Tibial nerve (tissue), 4 donors: Measurements from ENCODE around the gene B4GALT3. TPM values are rescaled to one million over a fixed set of nuclear protein-coding genes. Genes with fewer than 3 reads are reported as not detected.

Source experiments
- DNase-seq, 2 donors: peaks; one replicate each; pipeline ENCODE4 v3.0.0-alpha.2; 2019; ENCODE audit warnings: low spot score in 2 of 2
- H3K27ac ChIP-seq, 4 donors: fragments of 200-600 bp; sonication (generic) in 3 of 4; one replicate each; pipeline ENCODE4 v1.5.1; 2017 to 2019; ENCODE audit warnings: mild to moderate bottlenecking in 1 of 4
- H3K27me3 ChIP-seq, 2 donors: fragments of 200-600 bp; sonication (generic) in 1 of 2; one replicate each; pipeline versions ENCODE4 v1.5.1 to v1.6.0; 2017 to 2019
- H3K36me3 ChIP-seq, 3 donors: fragments of 200-600 bp; sonication (generic); one replicate each; pipeline ENCODE4 v1.5.1; 2018 to 2019
- H3K4me1 ChIP-seq, 4 donors: fragments of 200-600 bp; sonication (generic) in 3 of 4; one replicate each; pipeline ENCODE4 v1.5.1; 2017 to 2019
- H3K4me3 ChIP-seq, 4 donors: fragments of 200-600 bp; sonication (generic) in 3 of 4; one replicate each; pipeline ENCODE4 v1.5.1; 2017 to 2019; ENCODE audit warnings: mild to moderate bottlenecking in 1 of 4, moderate library complexity in 1 of 4
- H3K9me3 ChIP-seq, 4 donors: fragments of 200-600 bp; sonication (generic) in 3 of 4; one replicate each; pipeline ENCODE4 v1.5.1; 2017 to 2019
- CTCF ChIP-seq, 5 experiments: fragments of 200-600 bp in 3 of 5; fragments of 450-650 bp in 2 of 5; sonication (generic) in 3 of 5; IDR thresholded peaks; one replicate each; pipeline ENCODE4 v1.5.1; 2016 to 2019; ENCODE audit warnings: antibody characterized with exemption in 5 of 5, mild to moderate bottlenecking in 3 of 5, moderate library complexity in 2 of 5
- EP300 ChIP-seq, 2 donors: sonication (generic); formaldehyde crosslinking; IDR thresholded peaks; one replicate each; pipeline ENCODE4 v1.6.1; 2017; ENCODE audit warnings: antibody characterized with exemption in 2 of 2, mild to moderate bottlenecking in 1 of 2
- POLR2A ChIP-seq, 2 donors: fragments of 450-650 bp; IDR thresholded peaks; one replicate each; pipeline ENCODE4 v1.6.1; 2017; ENCODE audit warnings: antibody characterized with exemption in 2 of 2, mild to moderate bottlenecking in 2 of 2, moderate library complexity in 2 of 2
- WGBS, 2 donors: methylation state at CpG; one replicate each; pipeline ENCODE4 v1.1.5; 2018; 5-methylcytosine and 5-hydroxymethylcytosine counted together
- total RNA-seq, 4 donors: library from RNA; depleted of rRNA; stranded (reverse); fragments of >200 nt; gene quantifications; one replicate each; pipeline ENCODE4 v1.1.0, GENCODE V29; 2016

B4GALT3 gene
- total RNA-seq, 4 donors from 2014 or later: 18.8 to 41.4 (median 24.3) TPM

DNA sequence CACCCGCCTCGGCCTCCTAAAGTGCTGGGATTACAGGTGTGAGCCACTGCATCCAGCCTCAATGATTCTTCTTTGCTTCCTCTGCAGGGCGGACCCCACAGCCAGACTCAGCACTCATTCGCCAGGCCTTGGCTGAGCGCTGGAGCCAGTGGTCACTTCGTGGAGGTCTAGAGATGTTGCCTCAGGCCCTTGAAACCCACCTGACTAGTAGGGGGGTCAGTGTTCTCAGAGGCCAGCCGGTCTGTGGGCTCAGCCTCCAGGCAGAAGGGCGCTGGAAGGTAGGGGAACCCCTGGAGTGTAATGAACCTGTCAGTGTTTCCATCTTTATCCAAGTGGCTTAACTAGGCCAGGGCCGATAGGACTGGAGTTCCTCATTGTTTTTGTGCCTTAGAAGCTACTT is 8.4 kb downstream of the B4GALT3 start:
- Histone ChIP-seq H3K4me1 (peaks cover 0 to 46% (median 20%) of the 10 kb centered on the region in 4 donors), H3K27me3 (no peaks in the 10 kb centered on the region), H3K9me3 (no peaks in the 10 kb centered on the region), H3K27ac (no peak overlapping the region), H3K36me3 (peaks cover 0 to 66% (median 19%) of the 10 kb centered on the region in 3 donors), H3K4me3 (no peak overlapping the region)
- 87 to 96% methylated on average over 9 of the region's 9 CpGs for WGBS, 2 donors
- DNase-seq: no peak
- no peak for TF ChIP-seq EP300 (IDR thresholded peaks at IDR 0.05)
- no peak for TF ChIP-seq POLR2A (IDR thresholded peaks at IDR 0.05)
- TF ChIP-seq CTCF (IDR thresholded peaks at IDR 0.05): no peak

GRCh38 chr1:161166669-161167548 is 10.4 kb downstream of the B4GALT3 start:
- peaks cover 0 to 66% (median 12%) of the 10 kb centered on the region in 3 donors for H3K36me3 ChIP-seq
- H3K27ac ChIP-seq: peak overlapping the region; percentile 62 to 96 (median 88)
- H3K4me3 ChIP-seq: peak overlapping the region; percentile 62 to 87 (median 71)

GRCh38 chr1:161165742-161166668 is 11.3 kb downstream of the B4GALT3 start, which contains the start of gene PPOX:
TSS of gene PPOX (plus strand) at chr1:161166426. CDS start at chr1:161166848, 422 bp downstream.
- peak within 1 kb of the TSS; percentile 62 to 96 (median 88) for H3K27ac ChIP-seq
- TF ChIP-seq CTCF (IDR thresholded peaks at IDR 0.05) (peak; percentile 38 to 61 (median 41)), EP300 (IDR thresholded peaks at IDR 0.05) (peak; percentile 78 to 94), POLR2A (IDR thresholded peaks at IDR 0.05) (peak in 1 of 2 donors; percentile 70)
- 1% methylated on average over 49 to 54 of the region's 54 CpGs for WGBS, 2 donors
- peak within 1 kb of the TSS; percentile 62 to 87 (median 71) for H3K4me3 ChIP-seq
- H3K27me3 ChIP-seq: no peaks in the 10 kb centered on the region
- peak; percentile 95 to 97 for DNase-seq
- H3K9me3 ChIP-seq: no peaks in the 10 kb centered on the region
- peaks cover 0 to 66% (median 3%) of the 10 kb centered on the region in 3 donors for H3K36me3 ChIP-seq
- peaks cover 0 to 45% (median 14%) of the 10 kb centered on the region in 4 donors for H3K4me1 ChIP-seq

More at GRCh38 chr1:161166669-161167548, 10.4 kb downstream of the B4GALT3 start:
- TF ChIP-seq POLR2A (IDR thresholded peaks at IDR 0.05): no peak
- TF ChIP-seq EP300 (IDR thresholded peaks at IDR 0.05): no peak
- no peak for TF ChIP-seq CTCF (IDR thresholded peaks at IDR 0.05)
- 7 to 10% methylated on average over 26 to 33 of the region's 33 CpGs for WGBS, 2 donors
- Histone ChIP-seq H3K9me3 (no peaks in the 10 kb centered on the region), H3K27me3 (no peaks in the 10 kb centered on the region), H3K4me1 (peaks cover 0 to 36% (median 13%) of the 10 kb centered on the region in 4 donors)
- DNase-seq: no peak

GRCh38 chr1:161164901-161165610 is 12.3 kb downstream of the B4GALT3 start:
- peaks cover 0 to 62% (median 0%) of the 10 kb centered on the region in 3 donors for H3K36me3 ChIP-seq
- TF ChIP-seq POLR2A (IDR thresholded peaks at IDR 0.05) (no peak), EP300 (IDR thresholded peaks at IDR 0.05) (no peak), CTCF (IDR thresholded peaks at IDR 0.05) (no peak)
- H3K27ac ChIP-seq: peak overlapping the region; percentile 49 to 96 (median 88)
- H3K4me3 ChIP-seq: peak overlapping the region in 3 of 4 donors; percentile 62 to 87 (median 75)
- peaks cover 0 to 55% (median 21%) of the 10 kb centered on the region in 4 donors for H3K4me1 ChIP-seq
- H3K9me3 ChIP-seq: no peaks in the 10 kb centered on the region
- 66 to 67% methylated on average over 14 of the region's 14 CpGs for WGBS, 2 donors
- H3K27me3 ChIP-seq: no peaks in the 10 kb centered on the region
- DNase-seq: no peak
